GM21737 (cell line): ENCODE measurements around the gene KRTAP10-3.
"Not testable (repeated sequence)": the region's sequence is repeated elsewhere in the genome, so short reads cannot be mapped to it uniquely, and the experiment has no call there.

Experiments used
- ATAC-seq: cut with Tn5 transposase; IDR thresholded peaks from one replicate; pipeline ENCODE4 v1.9.1; 2021; ENCODE audit warnings: mild to moderate bottlenecking, moderate library complexity; ENCODE audit not compliant: unreplicated experiment

Gene KRTAP10-3

DNA sequence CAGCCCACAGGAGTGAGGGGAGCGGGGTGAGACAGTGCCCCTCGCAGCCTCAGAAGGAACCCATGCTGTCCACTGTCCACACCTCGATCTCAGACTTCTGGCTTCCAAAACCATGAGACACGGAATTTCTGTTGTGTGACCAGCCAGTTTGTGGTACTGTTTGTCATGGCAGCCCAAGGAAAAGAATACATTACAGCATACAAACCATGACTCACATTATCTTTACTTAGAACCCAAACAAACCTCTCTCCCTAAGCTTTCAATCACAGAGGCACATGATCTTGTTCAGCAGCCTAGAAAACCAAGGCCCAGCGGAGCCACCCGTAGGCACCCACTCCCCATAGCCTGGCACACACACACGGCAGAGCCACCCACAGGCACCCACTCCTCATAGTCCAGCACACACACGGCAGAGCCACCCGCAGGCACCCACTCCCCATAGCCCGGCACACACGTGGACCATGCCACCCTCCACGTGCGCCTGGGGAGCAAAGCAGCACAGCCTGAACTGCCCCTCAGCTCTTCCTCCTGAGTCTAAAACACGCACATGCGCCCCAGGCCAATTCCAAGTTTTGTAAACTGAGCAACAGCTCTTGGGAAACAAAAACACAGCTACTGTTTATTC is 14.5 kb upstream of the KRTAP10-3 start:
- no peak for ATAC-seq

DNA sequence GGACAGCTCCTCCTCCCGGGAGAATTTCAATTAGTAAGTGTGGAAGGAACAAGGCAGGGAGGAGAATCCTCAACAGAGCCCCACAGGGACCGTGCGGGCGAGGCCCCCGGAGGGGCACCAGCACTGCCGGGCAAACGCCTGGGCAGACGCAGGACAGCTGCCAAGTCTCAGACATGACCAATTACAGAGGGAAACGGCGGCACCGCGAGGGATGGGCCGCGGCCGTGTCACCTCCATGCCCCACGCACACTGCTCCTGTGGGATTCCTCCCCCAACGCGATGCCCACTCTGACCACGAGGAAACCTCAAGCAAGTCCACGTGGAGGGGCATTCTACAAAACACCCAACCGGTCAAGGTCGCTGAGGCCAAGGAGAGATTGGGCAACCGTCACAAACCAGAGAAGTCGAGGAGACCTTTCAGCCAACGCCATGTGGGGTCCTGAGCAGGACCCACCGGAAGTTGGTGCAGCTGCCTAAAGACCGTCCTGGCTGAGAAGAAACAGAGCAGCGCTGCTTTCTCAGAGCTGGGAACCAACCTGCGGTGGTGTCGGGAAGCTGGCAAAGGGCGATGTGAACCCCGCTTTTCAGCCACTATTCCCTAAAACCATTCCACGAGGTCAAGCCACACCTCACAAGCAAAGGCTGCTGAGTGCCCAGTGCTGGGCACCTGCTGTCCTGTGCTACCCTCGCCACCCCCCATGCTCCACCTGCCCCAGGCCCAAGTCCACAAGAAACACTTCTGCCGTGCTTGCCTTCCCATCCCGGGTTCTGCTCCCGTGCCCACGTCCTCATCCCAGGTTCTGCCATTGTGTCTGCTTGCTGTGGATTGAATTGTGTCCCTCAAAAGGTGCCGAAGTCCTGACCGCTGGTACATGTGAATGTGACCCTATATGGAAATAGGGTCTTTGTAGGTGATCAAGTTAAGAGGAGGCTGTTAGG is 13.5 kb upstream of the KRTAP10-3 start:
- no peak for ATAC-seq

GRCh38 chr21:44571296-44571695 is 12.7 kb upstream of the KRTAP10-3 start:
- ATAC-seq = no peak

- ATAC-seq = no peak
These were observed 11.4 kb upstream of the KRTAP10-3 start for GRCh38 chr21:44569861-44570517.

DNA sequence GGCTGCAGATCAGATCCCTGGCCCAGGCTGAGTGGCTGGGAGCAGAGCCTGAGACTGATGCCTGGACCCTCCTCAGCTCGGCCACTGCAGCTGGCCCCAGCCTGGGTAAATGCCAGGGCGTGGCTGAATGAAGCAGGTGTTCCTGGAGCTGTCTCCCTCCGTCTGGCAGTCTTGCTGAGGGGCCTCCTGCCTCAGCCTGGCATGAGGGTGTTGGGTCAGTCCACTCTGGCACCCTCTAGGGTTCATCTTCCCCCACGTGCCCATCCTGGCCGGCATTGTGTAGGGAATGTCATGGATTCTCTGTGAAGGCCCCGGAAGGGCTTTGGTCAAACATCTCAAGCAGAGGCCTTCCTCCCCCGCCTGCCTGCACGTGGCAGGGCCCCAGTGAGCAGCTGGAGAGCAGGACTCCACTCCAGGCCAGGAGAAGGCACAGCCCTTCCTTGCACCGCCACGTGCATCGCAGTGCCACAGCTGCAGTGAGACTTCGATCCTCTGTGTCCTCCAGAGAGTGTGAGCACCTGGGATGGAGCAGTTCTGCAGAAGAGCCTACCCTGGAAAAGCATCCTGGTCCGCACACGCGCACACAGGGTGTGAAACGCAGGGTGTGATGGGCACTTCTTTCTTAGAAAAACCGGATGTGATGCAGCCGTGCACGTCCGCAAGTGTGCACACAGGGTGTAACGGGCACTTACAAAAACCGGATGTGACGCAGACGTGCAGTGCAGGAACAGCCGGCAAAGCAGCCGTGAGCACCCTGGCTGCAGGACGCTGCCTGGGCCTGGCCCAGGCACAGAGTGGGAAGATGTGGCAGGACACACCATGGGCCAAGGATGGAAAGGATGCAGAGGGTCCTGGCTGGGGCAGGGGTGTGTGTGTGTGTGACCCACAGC is 10.3 kb upstream of the KRTAP10-3 start:
- no peak for ATAC-seq

- ATAC-seq = no peak
These were observed 9.7 kb upstream of the KRTAP10-3 start for GRCh38 chr21:44568261-44568660.

GRCh38 chr21:44567481-44568171 is 9.0 kb upstream of the KRTAP10-3 start:
- ATAC-seq = no peak

- no peak for ATAC-seq
These were observed 7.8 kb upstream of the KRTAP10-3 start for GRCh38 chr21:44566403-44566802.

DNA sequence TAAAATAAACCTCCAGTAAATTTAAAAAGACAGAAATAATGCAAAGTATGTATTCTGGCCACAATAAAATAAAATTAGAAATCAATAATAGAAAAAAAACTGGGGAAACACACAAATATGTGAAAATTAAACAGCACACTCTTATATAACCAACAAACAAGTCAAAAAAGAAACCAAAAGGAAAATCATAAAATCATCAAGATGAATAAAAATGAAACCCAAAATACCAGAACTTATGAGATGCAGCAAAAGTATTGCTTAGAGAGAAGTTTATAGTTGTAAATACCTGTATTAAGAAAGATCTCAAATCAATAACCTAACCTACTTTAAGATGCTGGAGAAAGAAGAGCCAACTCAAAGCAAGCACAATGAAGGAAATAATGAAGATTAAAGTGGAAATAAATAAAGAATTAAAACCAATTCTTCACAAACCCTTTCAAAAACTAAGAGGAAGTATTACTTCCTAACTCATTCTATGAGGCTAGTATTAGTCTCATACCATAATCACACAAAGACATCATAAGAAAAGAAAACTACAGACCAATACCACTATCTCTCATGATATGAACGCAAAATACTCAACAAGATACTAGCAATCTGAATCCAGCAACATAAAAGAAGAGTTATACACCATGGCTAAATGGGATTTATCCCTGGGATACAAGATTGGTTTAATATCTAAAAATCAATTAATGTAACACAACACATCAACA is 6.4 kb upstream of the KRTAP10-3 start:
- ATAC-seq = no peak

DNA sequence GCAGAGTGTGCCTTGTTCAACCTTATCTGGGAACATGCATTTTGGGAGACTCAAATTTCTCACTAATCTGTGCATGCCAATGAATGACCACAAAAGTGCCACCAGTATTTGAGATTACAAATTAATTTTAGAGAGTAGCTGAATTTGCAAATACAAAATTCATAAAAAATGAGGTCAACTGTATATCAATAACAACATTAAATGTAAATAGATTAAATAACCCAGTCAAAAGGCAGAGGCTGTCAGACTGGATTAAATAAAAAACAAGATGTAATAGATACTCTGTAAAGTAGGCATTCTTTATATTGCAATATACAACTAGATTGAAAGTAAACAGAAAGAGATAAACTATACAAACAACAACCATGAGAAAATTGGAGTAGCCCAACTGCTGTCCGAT is 5.5 kb upstream of the KRTAP10-3 start:
- no peak for ATAC-seq

DNA sequence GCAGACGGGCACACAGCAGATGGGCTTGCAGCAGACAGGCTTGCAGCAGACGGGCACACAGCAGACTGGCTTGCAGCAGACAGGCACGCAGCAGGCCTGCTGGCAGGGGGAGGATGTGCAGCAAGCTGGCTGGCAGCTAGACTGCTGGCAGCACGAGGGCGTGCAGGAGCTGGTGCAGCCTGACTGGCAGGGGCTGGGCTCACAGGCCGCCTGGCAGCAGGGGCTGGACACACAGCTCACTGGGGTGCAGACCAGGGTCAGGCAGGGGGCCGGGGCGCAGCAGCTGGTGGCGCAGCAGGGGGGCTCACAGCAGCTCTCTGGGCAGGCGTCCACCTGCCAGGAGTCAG is 293 bp downstream of the KRTAP10-3 start:
- ATAC-seq = not testable (repeated sequence)

DNA sequence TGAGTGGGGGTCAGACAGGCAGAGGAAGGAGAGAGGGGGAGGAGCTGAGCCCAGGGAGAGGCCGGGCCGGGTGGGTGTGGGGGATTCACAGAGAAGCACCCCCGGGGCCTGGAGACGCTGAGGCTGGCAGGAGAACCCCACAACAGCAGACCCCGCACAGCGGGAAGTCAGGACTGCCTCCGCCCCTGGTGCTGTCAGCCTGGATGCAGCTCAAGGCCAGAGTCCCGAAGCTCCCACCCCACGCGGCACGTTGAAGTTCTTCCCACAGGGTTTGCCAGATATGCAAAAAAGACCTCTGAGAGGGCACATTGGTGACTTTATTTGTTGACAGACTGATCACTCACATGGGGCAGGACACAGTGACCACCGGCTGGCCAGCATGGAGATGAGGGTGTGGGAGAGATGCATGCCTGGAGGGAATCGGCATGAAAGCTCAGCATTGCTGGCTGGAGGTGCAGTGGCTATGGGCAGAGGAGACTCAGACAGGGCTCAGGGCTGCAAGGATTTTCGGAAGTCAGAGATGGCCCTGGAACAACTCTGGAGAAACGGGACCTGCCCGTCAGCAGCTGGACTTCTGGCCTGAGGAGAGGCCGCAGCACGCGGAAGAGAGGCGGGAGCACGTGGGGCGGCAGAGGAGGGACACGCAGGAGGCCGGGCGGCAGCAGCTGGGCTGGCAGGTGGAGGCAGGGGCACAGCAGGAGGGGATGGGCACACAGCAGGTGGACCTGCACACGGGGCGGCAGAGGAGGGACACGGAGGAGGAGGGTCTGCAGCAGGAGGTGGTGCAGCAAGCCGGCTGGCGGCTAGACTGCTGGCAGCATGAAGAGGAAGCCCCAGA is 885 bp downstream of the KRTAP10-3 start:
- ATAC-seq = no peak

GRCh38 chr21:44556879-44557278 is 1.7 kb downstream of the KRTAP10-3 start:
- no peak for ATAC-seq

DNA sequence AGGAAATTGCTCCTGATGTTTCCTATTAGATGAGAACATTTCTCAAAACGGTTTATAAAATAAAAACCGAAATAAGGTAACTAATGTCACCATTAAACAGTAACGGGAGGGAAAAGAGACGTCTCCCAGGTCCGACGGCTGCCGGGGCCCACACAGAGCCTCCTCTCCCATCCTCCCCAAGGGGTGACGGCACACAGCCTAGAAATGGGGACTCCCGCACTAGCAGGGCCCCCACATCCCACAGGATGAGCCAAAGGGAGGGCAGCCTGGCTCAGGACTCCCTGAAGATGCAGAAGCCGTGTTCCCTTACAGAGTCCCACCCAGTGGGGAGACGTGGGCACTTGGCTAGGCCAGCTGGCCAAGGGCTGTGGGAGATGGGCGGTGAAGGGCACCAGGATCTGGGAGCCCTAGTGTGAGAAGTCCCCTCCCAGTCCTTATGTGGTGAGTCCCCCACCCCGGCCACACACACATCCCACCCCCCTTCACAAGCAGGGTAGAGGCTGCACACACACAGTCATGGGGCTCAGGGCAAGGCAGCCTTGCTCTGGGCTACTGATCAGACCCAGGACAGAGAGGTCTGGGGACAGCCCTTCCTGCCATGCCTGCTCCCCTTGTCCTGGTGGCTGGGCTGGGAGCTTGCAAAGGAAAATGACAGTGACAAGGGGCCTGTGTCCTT is 3.3 kb downstream of the KRTAP10-3 start:
- ATAC-seq = no peak

DNA sequence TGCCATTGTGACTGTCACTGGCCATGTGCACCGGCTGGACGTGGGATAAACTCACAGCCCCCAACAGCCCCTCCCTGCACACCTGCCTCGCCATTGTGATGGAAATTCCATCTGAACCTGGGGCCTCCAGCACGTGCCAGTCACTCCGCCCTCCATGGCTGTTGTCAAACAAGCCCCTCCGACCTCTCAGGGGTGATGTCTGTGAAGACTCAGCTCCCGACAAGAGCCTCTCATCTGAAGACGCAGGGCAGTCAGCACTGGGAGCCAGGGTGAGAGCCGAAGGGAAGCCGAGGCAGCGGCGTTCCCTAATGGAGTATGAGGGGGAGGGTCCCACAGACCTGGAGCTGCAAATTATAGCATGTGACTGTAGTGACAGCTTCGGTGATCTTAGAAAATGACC is 5.9 kb downstream of the KRTAP10-3 start:
- no peak for ATAC-seq

DNA sequence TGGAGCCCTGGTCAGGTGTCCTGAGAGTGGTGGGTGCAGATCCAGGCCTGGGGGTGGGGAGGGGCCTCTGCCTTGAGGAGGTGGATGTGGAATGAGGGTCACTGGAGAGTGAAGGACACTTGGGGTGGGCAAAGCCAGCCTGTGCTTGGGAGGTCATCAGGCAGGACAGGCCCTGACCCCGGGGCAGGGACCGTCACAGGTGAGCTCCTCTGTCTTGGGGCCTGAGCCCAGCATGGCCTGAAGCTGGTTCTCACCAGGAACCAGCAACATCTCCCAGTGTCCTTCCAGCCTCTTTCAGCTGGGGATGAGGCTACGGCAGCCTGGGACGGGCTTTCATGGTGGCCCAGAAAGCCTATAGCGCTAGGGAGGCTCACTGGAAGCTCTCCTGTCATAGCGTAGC is 6.5 kb downstream of the KRTAP10-3 start:
- ATAC-seq = no peak

GRCh38 chr21:44551340-44551961 is 7.1 kb downstream of the KRTAP10-3 start, which contains the start of gene KRTAP10-2:
Gene KRTAP10-2 (minus strand): TSS chr21:44551505. CDS start chr21:44551458, 47 bp downstream.
- ATAC-seq = no peak

DNA sequence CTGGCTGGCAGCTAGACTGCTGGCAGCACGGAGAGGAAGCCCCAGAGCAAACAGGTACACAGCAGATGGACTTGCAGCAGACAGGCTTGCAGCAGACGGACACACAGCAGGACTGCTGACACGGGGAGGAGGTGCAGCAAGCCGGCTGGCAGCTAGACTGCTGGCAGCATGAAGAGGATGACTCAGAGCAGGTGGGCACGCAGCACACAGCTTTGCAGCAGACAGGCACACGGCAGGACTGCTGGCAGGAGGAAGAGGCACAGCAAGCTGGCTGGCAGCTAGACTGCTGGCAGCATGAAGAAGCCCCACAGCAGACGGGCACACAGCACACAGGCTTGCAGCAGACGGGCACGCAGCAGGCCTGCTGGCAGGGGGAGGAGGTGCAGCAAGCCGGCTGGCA is 7.8 kb downstream of the KRTAP10-3 start:
- ATAC-seq = no peak
